ENCODE data around the gene TMEM175.

The TMEM175 gene

GRCh38 chr4:931960-932712 is at the start of gene TMEM175, which contains the start of gene GAK:
TMEM175 (plus strand) TSS chr4:932460; CDS start chr4:947740, 15,280 bp downstream.
GAK (minus strand) TSS chr4:932316; CDS start chr4:932187, 129 bp downstream.
- H3K4me1 Mint-ChIP-seq (ENCODE audit: low read depth), result peaks cover 37% of the 10 kb centered on the region
- no peaks in the 10 kb centered on the region for H3K9me3 Mint-ChIP-seq
- H3K4me3 Mint-ChIP-seq, result peak within 1 kb of the TSS; percentile 97
- no peaks in the 10 kb centered on the region for H3K27me3 Mint-ChIP-seq (ENCODE audit: low read depth)
- H3K36me3 Mint-ChIP-seq (ENCODE audit: low read depth), result peaks cover 2% of the 10 kb centered on the region
- peak within 1 kb of the TSS; percentile 96 for H3K27ac Mint-ChIP-seq
- DNase-seq (ENCODE audit: low spot score), result peak; percentile 99

GRCh38 chr4:882646-883045 is 49.6 kb upstream of the TMEM175 start:
- DNase-seq (ENCODE audit: low spot score), result no peak
- Mint-ChIP-seq H3K9me3 (peaks cover 3% of the 10 kb centered on the region), H3K27me3 (ENCODE audit: low read depth) (no peaks in the 10 kb centered on the region), H3K4me1 (ENCODE audit: low read depth) (peaks cover 23% of the 10 kb centered on the region), H3K4me3 (no peak overlapping the region), H3K27ac (no peak overlapping the region), H3K36me3 (ENCODE audit: low read depth) (peaks cover 36% of the 10 kb centered on the region)

GRCh38 chr4:883377-884095 is 48.7 kb upstream of the TMEM175 start:
- Mint-ChIP-seq H3K4me3 (no peak overlapping the region), H3K4me1 (ENCODE audit: low read depth) (peaks cover 19% of the 10 kb centered on the region), H3K36me3 (ENCODE audit: low read depth) (peaks cover 37% of the 10 kb centered on the region), H3K27ac (no peak overlapping the region), H3K9me3 (peaks cover 6% of the 10 kb centered on the region), H3K27me3 (ENCODE audit: low read depth) (no peaks in the 10 kb centered on the region)
- DNase-seq (ENCODE audit: low spot score), result no peak

GRCh38 chr4:884259-884658 is 48.0 kb upstream of the TMEM175 start:
- no peak for DNase-seq (ENCODE audit: low spot score)
- Mint-ChIP-seq H3K9me3 (peaks cover 6% of the 10 kb centered on the region), H3K4me3 (no peak overlapping the region), H3K4me1 (ENCODE audit: low read depth) (peaks cover 13% of the 10 kb centered on the region), H3K36me3 (ENCODE audit: low read depth) (peaks cover 34% of the 10 kb centered on the region), H3K27ac (no peak overlapping the region), H3K27me3 (ENCODE audit: low read depth) (no peaks in the 10 kb centered on the region)

GRCh38 chr4:884896-885295 is 47.4 kb upstream of the TMEM175 start:
- Mint-ChIP-seq H3K27me3 (ENCODE audit: low read depth) (no peaks in the 10 kb centered on the region), H3K4me1 (ENCODE audit: low read depth) (peaks cover 6% of the 10 kb centered on the region), H3K4me3 (no peak overlapping the region), H3K27ac (no peak overlapping the region), H3K9me3 (peaks cover 6% of the 10 kb centered on the region), H3K36me3 (ENCODE audit: low read depth) (peaks cover 30% of the 10 kb centered on the region)
- no peak for DNase-seq (ENCODE audit: low spot score)

GRCh38 chr4:885353-885752 is 46.9 kb upstream of the TMEM175 start:
- H3K36me3 Mint-ChIP-seq (ENCODE audit: low read depth), result peaks cover 29% of the 10 kb centered on the region
- no peak overlapping the region for H3K4me3 Mint-ChIP-seq
- H3K4me1 Mint-ChIP-seq (ENCODE audit: low read depth), result peaks cover 2% of the 10 kb centered on the region
- no peak overlapping the region for H3K27ac Mint-ChIP-seq
- no peaks in the 10 kb centered on the region for H3K27me3 Mint-ChIP-seq (ENCODE audit: low read depth)
- DNase-seq (ENCODE audit: low spot score), result no peak
- peaks cover 6% of the 10 kb centered on the region for H3K9me3 Mint-ChIP-seq

- peaks cover 6% of the 10 kb centered on the region for H3K9me3 Mint-ChIP-seq
- no peak overlapping the region for H3K27ac Mint-ChIP-seq
- DNase-seq (ENCODE audit: low spot score), result no peak
- peaks cover 29% of the 10 kb centered on the region for H3K36me3 Mint-ChIP-seq (ENCODE audit: low read depth)
- no peak overlapping the region for H3K4me3 Mint-ChIP-seq
- H3K4me1 Mint-ChIP-seq (ENCODE audit: low read depth), result no peaks in the 10 kb centered on the region
- no peaks in the 10 kb centered on the region for H3K27me3 Mint-ChIP-seq (ENCODE audit: low read depth)
These were observed 46.0 kb upstream of the TMEM175 start for GRCh38 chr4:886244-886643.

- Mint-ChIP-seq H3K27ac (no peak overlapping the region), H3K27me3 (ENCODE audit: low read depth) (no peaks in the 10 kb centered on the region), H3K36me3 (ENCODE audit: low read depth) (peaks cover 27% of the 10 kb centered on the region), H3K4me1 (ENCODE audit: low read depth) (no peaks in the 10 kb centered on the region), H3K9me3 (peaks cover 6% of the 10 kb centered on the region), H3K4me3 (no peak overlapping the region)
- DNase-seq (ENCODE audit: low spot score), result no peak
These were observed 45.1 kb upstream of the TMEM175 start for GRCh38 chr4:887034-887763.

- no peaks in the 10 kb centered on the region for H3K4me1 Mint-ChIP-seq (ENCODE audit: low read depth)
- no peak overlapping the region for H3K27ac Mint-ChIP-seq
- H3K36me3 Mint-ChIP-seq (ENCODE audit: low read depth), result peaks cover 27% of the 10 kb centered on the region
- DNase-seq (ENCODE audit: low spot score), result no peak
- H3K9me3 Mint-ChIP-seq, result peaks cover 6% of the 10 kb centered on the region
- H3K4me3 Mint-ChIP-seq, result no peak overlapping the region
- no peaks in the 10 kb centered on the region for H3K27me3 Mint-ChIP-seq (ENCODE audit: low read depth)
These were observed 44.2 kb upstream of the TMEM175 start for GRCh38 chr4:888029-888428.

GRCh38 chr4:889516-889915 is 42.7 kb upstream of the TMEM175 start:
- H3K36me3 Mint-ChIP-seq (ENCODE audit: low read depth), result peaks cover 24% of the 10 kb centered on the region
- DNase-seq (ENCODE audit: low spot score), result no peak
- H3K4me1 Mint-ChIP-seq (ENCODE audit: low read depth), result no peaks in the 10 kb centered on the region
- no peaks in the 10 kb centered on the region for H3K27me3 Mint-ChIP-seq (ENCODE audit: low read depth)
- H3K9me3 Mint-ChIP-seq, result peaks cover 6% of the 10 kb centered on the region
- H3K4me3 Mint-ChIP-seq, result no peak overlapping the region
- H3K27ac Mint-ChIP-seq, result no peak overlapping the region

GRCh38 chr4:890036-890695 is 42.1 kb upstream of the TMEM175 start:
- peaks cover 6% of the 10 kb centered on the region for H3K9me3 Mint-ChIP-seq
- no peaks in the 10 kb centered on the region for H3K4me1 Mint-ChIP-seq (ENCODE audit: low read depth)
- H3K36me3 Mint-ChIP-seq (ENCODE audit: low read depth), result peaks cover 21% of the 10 kb centered on the region
- DNase-seq (ENCODE audit: low spot score), result no peak
- H3K27me3 Mint-ChIP-seq (ENCODE audit: low read depth), result no peaks in the 10 kb centered on the region
- no peak overlapping the region for H3K27ac Mint-ChIP-seq
- H3K4me3 Mint-ChIP-seq, result no peak overlapping the region

- no peaks in the 10 kb centered on the region for H3K27me3 Mint-ChIP-seq (ENCODE audit: low read depth)
- H3K36me3 Mint-ChIP-seq (ENCODE audit: low read depth), result peaks cover 22% of the 10 kb centered on the region
- H3K27ac Mint-ChIP-seq, result no peak overlapping the region
- peaks cover 6% of the 10 kb centered on the region for H3K9me3 Mint-ChIP-seq
- DNase-seq (ENCODE audit: low spot score), result no peak
- H3K4me1 Mint-ChIP-seq (ENCODE audit: low read depth), result no peaks in the 10 kb centered on the region
- H3K4me3 Mint-ChIP-seq, result no peak overlapping the region
These were observed 40.5 kb upstream of the TMEM175 start for GRCh38 chr4:891747-892146.

- no peak overlapping the region for H3K27ac Mint-ChIP-seq
- H3K4me1 Mint-ChIP-seq (ENCODE audit: low read depth), result no peaks in the 10 kb centered on the region
- DNase-seq (ENCODE audit: low spot score), result no peak
- H3K9me3 Mint-ChIP-seq, result peaks cover 1% of the 10 kb centered on the region
- peaks cover 17% of the 10 kb centered on the region for H3K36me3 Mint-ChIP-seq (ENCODE audit: low read depth)
- no peak overlapping the region for H3K4me3 Mint-ChIP-seq
- no peaks in the 10 kb centered on the region for H3K27me3 Mint-ChIP-seq (ENCODE audit: low read depth)
These were observed 39.5 kb upstream of the TMEM175 start for GRCh38 chr4:892780-893179.
